DOHH2 (cell line): Measurements from ENCODE around the gene GPATCH3.

Source experiments
- CTCF ChIP-seq: fragments of 200-600 bp; sonication (generic); IDR thresholded peaks from one replicate; pipeline ENCODE4 v1.5.1; 2014; ENCODE audit warnings: antibody characterized with exemption, mild to moderate bottlenecking, low read depth, low read length; ENCODE audit not compliant: poor library complexity, severe bottlenecking
- EZH2phosphoT487 ChIP-seq: fragments of 200-600 bp; sonication (generic); IDR thresholded peaks from 2 replicates; pipeline ENCODE4 v1.6.1; 2017; ENCODE audit warnings: borderline replicate concordance, mild to moderate bottlenecking, antibody characterized with exemption, low read length, moderate library complexity, mixed read lengths

- no peak for TF ChIP-seq CTCF
- TF ChIP-seq EZH2phosphoT487 = no peak
Observed at GRCh38 chr1:26888231-26888630, 12.0 kb downstream of the GPATCH3 start.
